HepG2 (cell line): ENCODE measurements around the gene CAVIN3. TPM values are rescaled to one million over a fixed set of nuclear protein-coding genes. Genes with fewer than 3 reads are reported as not detected.

Source experiments
- FOXC1 ChIP-seq: sonication (generic); formaldehyde crosslinking; IDR thresholded peaks from 2 replicates; pipeline ENCODE4 v1.8.0; 2022; ENCODE audit warnings: mild to moderate bottlenecking, missing genetic modification reagents, borderline replicate concordance
- GPN1 ChIP-seq: sonication (generic); formaldehyde crosslinking; IDR thresholded peaks from 2 replicates; pipeline ENCODE4 v1.5.1; 2020; ENCODE audit warnings: missing genetic modification reagents, borderline replicate concordance
- HNF4G ChIP-seq, 2 experiments: sonication (generic) in 1 of 2; formaldehyde crosslinking in 1 of 2; IDR thresholded peaks; 2 replicates each; pipeline versions ENCODE4 v1.4.0 to v1.6.1; 2011 to 2020; ENCODE audit warnings: borderline replicate concordance in 2 of 2, low read depth in 2 of 2, mild to moderate bottlenecking in 2 of 2, low read length in 1 of 2, missing genetic modification reagents in 1 of 2, moderate library complexity in 1 of 2
- NBN ChIP-seq: fragments of 450-650 bp; conservative IDR thresholded peaks from 2 replicates; pipeline ENCODE4 v1.6.1; 2017
- SNRNP70 ChIP-seq: fragments of 200-400 bp; formaldehyde crosslinking; IDR thresholded peaks from 2 replicates; pipeline ENCODE4 v1.6.1; 2017; ENCODE audit warnings: mild to moderate bottlenecking, low read depth, low read length, moderate library complexity
- TEAD2 ChIP-seq: sonication (generic); formaldehyde crosslinking; IDR thresholded peaks from 2 replicates; pipeline ENCODE4 v1.9.0; 2021; ENCODE audit warnings: missing genetic modification reagents
- ZKSCAN5 ChIP-seq: sonication (generic); formaldehyde crosslinking; IDR thresholded peaks from 2 replicates; pipeline ENCODE4 v1.5.1; 2020; ENCODE audit warnings: mild to moderate bottlenecking, missing genetic modification reagents
- ZNF432 ChIP-seq: sonication (generic); formaldehyde crosslinking; IDR thresholded peaks from 2 replicates; pipeline ENCODE4 v1.5.0; 2020; ENCODE audit warnings: missing genetic modification reagents, mild to moderate bottlenecking, borderline replicate concordance
- ZNF558 ChIP-seq: sonication (generic); formaldehyde crosslinking; IDR thresholded peaks from 2 replicates; pipeline ENCODE4 v1.9.0; 2022; ENCODE audit warnings: mild to moderate bottlenecking, missing genetic modification reagents, borderline replicate concordance
- ZNF749 ChIP-seq: sonication (generic); formaldehyde crosslinking; IDR thresholded peaks from 2 replicates; pipeline ENCODE4 v1.8.0; 2022; ENCODE audit warnings: mild to moderate bottlenecking, missing genetic modification reagents, moderate library complexity, borderline replicate concordance
- polyA plus RNA-seq, 8 experiments: library from polyadenylated mRNA; depleted of rRNA in 3 of 8; stranded (reverse) in 7 of 8; unstranded in 1 of 8; fragments of >200 nt; fragmentation: Illumina TruSeq in 4 of 8; extraction: Trizol in 4 of 8; gene quantifications; 2 replicates each; pipeline versions ENCODE4 v1.2.1 to v1.2.3, GENCODE V29; 2011 to 2016; ENCODE audit warnings: low read depth in 4 of 8, missing spikeins in 1 of 8, mixed read lengths in 1 of 8; ENCODE audit not compliant: insufficient read depth in 1 of 8
- total RNA-seq, 5 experiments: library from RNA; depleted of rRNA; stranded (reverse); fragments of >200 nt; fragmentation: Illumina TruSeq; extraction: Trizol; gene quantifications; 2 replicates each; pipeline ENCODE4 v1.2.3, GENCODE V29; 2016; ENCODE audit warnings: low read depth in 1 of 5
- TF ChIP-seq, protein P1 (sequence below): sonication (generic); formaldehyde crosslinking; IDR thresholded peaks from 2 replicates; pipeline ENCODE4 v1.9.0; 2021; ENCODE audit warnings: missing genetic modification reagents, borderline replicate concordance
- TF ChIP-seq, protein P2 (sequence below): sonication (generic); formaldehyde crosslinking; IDR thresholded peaks from 2 replicates; pipeline ENCODE4 v1.5.0; 2020; ENCODE audit warnings: missing genetic modification reagents
- TF ChIP-seq, protein P3 (sequence below), 2 experiments: IDR thresholded peaks; 2 replicates each; pipeline ENCODE4 v1.6.1; 2011 to 2012; ENCODE audit warnings: low read length in 2 of 2, borderline replicate concordance in 1 of 2, low read depth in 1 of 2, mild to moderate bottlenecking in 1 of 2, moderate library complexity in 1 of 2
- TF ChIP-seq, protein P4 (sequence below): sonication (generic); formaldehyde crosslinking; IDR thresholded peaks from 2 replicates; pipeline ENCODE4 v1.4.0; 2020; ENCODE audit warnings: missing genetic modification reagents, borderline replicate concordance

The CAVIN3 gene
- total and polyA plus RNA-seq, 2 of the 13 experiments (the other 11 are each of a cell fraction or from before 2014, with no cell fraction given): not detected

DNA sequence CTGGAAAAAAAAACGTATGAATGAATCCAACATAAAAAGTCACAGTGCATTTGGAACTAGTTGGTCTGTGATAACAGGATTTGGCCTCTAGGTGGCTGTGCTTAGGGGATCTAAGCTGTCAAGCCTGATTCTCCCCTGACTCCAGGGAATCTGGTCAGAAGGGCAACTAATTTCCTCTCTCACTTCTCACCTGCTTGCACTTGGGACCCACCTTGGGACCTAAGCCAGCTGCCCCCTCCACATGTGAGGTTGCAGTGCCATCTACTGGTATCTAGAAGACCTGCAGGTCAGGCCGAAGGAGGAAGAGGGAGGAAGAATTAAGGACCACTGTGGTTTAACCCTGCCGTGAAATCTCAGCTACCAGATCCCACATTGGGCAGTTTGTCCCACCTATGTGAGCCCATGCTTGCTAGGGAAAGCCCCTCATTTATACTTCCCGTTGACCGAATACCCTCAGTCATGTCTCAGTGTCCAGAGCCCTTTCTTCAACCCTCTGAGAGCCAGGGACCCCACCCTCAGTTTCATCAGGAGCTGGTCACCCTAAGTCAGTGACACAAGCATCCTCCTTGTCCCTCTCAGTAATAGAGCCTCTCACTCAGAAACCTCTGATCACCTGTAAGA lies 33.2 kb upstream of the CAVIN3 start (continued):
- TF ChIP-seq, protein P1, sequence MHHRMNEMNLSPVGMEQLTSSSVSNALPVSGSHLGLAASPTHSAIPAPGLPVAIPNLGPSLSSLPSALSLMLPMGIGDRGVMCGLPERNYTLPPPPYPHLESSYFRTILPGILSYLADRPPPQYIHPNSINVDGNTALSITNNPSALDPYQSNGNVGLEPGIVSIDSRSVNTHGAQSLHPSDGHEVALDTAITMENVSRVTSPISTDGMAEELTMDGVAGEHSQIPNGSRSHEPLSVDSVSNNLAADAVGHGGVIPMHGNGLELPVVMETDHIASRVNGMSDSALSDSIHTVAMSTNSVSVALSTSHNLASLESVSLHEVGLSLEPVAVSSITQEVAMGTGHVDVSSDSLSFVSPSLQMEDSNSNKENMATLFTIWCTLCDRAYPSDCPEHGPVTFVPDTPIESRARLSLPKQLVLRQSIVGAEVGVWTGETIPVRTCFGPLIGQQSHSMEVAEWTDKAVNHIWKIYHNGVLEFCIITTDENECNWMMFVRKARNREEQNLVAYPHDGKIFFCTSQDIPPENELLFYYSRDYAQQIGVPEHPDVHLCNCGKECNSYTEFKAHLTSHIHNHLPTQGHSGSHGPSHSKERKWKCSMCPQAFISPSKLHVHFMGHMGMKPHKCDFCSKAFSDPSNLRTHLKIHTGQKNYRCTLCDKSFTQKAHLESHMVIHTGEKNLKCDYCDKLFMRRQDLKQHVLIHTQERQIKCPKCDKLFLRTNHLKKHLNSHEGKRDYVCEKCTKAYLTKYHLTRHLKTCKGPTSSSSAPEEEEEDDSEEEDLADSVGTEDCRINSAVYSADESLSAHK (CRISPR knock-in tag): no peak
- TF ChIP-seq HNF4G (IDR thresholded peaks at IDR 0.05; ENCODE audit: borderline replicate concordance, low read depth, low read length) (peak; percentile 93), HNF4G (CRISPR knock-in tag; IDR thresholded peaks at IDR 0.05; ENCODE audit: borderline replicate concordance, low read depth) (peak; percentile 63; the same call in 1 of the 2 replicates), NBN (no peak), ZNF432 (CRISPR knock-in tag) (no peak), TEAD2 (CRISPR knock-in tag) (no peak), SNRNP70 (no peak), FOXC1 (no peak), GPN1 (no peak), ZKSCAN5 (CRISPR knock-in tag) (no peak), ZNF558 (no peak), ZNF749 (CRISPR knock-in tag) (no peak)
- TF ChIP-seq, protein P2, sequence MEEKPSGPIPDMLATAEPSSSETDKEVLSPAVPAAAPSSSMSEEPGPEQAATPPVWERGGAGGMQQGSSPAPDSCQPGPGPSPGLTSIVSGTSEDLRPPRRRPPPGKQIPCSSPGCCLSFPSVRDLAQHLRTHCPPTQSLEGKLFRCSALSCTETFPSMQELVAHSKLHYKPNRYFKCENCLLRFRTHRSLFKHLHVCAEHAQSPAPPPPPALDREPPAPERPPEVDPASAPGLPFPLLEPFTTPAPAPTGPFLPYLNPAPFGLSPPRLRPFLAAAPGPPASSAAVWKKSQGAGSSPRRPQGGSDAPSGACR (CRISPR knock-in tag): no peak
- TF ChIP-seq, protein P3, sequence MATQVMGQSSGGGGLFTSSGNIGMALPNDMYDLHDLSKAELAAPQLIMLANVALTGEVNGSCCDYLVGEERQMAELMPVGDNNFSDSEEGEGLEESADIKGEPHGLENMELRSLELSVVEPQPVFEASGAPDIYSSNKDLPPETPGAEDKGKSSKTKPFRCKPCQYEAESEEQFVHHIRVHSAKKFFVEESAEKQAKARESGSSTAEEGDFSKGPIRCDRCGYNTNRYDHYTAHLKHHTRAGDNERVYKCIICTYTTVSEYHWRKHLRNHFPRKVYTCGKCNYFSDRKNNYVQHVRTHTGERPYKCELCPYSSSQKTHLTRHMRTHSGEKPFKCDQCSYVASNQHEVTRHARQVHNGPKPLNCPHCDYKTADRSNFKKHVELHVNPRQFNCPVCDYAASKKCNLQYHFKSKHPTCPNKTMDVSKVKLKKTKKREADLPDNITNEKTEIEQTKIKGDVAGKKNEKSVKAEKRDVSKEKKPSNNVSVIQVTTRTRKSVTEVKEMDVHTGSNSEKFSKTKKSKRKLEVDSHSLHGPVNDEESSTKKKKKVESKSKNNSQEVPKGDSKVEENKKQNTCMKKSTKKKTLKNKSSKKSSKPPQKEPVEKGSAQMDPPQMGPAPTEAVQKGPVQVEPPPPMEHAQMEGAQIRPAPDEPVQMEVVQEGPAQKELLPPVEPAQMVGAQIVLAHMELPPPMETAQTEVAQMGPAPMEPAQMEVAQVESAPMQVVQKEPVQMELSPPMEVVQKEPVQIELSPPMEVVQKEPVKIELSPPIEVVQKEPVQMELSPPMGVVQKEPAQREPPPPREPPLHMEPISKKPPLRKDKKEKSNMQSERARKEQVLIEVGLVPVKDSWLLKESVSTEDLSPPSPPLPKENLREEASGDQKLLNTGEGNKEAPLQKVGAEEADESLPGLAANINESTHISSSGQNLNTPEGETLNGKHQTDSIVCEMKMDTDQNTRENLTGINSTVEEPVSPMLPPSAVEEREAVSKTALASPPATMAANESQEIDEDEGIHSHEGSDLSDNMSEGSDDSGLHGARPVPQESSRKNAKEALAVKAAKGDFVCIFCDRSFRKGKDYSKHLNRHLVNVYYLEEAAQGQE (IDR thresholded peaks at IDR 0.05; ENCODE audit: borderline replicate concordance in 1 of 2, low read depth in 1 of 2, low read length in 2 of 2): no peak
- TF ChIP-seq, protein P4, sequence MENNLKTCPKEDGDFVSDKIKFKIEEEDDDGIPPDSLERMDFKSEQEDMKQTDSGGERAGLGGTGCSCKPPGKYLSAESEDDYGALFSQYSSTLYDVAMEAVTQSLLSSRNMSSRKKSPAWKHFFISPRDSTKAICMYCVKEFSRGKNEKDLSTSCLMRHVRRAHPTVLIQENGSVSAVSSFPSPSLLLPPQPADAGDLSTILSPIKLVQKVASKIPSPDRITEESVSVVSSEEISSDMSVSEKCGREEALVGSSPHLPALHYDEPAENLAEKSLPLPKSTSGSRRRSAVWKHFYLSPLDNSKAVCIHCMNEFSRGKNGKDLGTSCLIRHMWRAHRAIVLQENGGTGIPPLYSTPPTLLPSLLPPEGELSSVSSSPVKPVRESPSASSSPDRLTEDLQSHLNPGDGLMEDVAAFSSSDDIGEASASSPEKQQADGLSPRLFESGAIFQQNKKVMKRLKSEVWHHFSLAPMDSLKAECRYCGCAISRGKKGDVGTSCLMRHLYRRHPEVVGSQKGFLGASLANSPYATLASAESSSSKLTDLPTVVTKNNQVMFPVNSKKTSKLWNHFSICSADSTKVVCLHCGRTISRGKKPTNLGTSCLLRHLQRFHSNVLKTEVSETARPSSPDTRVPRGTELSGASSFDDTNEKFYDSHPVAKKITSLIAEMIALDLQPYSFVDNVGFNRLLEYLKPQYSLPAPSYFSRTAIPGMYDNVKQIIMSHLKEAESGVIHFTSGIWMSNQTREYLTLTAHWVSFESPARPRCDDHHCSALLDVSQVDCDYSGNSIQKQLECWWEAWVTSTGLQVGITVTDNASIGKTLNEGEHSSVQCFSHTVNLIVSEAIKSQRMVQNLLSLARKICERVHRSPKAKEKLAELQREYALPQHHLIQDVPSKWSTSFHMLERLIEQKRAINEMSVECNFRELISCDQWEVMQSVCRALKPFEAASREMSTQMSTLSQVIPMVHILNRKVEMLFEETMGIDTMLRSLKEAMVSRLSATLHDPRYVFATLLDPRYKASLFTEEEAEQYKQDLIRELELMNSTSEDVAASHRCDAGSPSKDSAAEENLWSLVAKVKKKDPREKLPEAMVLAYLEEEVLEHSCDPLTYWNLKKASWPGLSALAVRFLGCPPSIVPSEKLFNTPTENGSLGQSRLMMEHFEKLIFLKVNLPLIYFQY (CRISPR knock-in tag): peak; percentile 23; the same call in 1 of the 2 replicates
